Measurements from ENCODE around the gene KRT14. TPM values are rescaled to one million over a fixed set of nuclear protein-coding genes. Genes with fewer than 3 reads are reported as not detected.
A peak's percentile ranks its signal among the peaks of the same experiment; 100 is the strongest.
"Not testable (repeated sequence)": the region's sequence is repeated elsewhere in the genome, so short reads cannot be mapped to it uniquely, and the experiment has no call there.

KRT14 gene
- total RNA-seq, 1 donor from 2014 or later = not detected

- no peaks in the 10 kb centered on the region for H3K9me3 ChIP-seq (ENCODE audit: low read depth)
- H3K4me1 ChIP-seq = no peaks in the 10 kb centered on the region
- H3K9ac ChIP-seq = no peak overlapping the region
- Mint-ChIP-seq H3K27me3 (ENCODE audit: insufficient read depth, low read depth) (peaks cover 10% of the 10 kb centered on the region), H3K4me1 (peaks cover 2% of the 10 kb centered on the region), H3K4me3 (no peak overlapping the region), H3K27ac (no peak overlapping the region), H3K9me3 (no peaks in the 10 kb centered on the region), H3K36me3 (no peaks in the 10 kb centered on the region)
- no peak for TF ChIP-seq EZH2phosphoT487 (IDR thresholded peaks at IDR 0.05)
- TF ChIP-seq CTCF (IDR thresholded peaks at IDR 0.05) = no peak
- TF ChIP-seq EZH2 (IDR thresholded peaks at IDR 0.05) = no peak
- H4K20me1 ChIP-seq (ENCODE audit: low read depth) = no peaks in the 10 kb centered on the region
- no peak for DNase-seq (ENCODE audit: low spot score)
- no peaks in the 10 kb centered on the region for H3K27me3 ChIP-seq
- no peak overlapping the region for H2AFZ ChIP-seq (replicated peaks)
- H3K27ac ChIP-seq = no peak overlapping the region
- H3K4me2 ChIP-seq = no peak overlapping the region
- no peaks in the 10 kb centered on the region for H3F3A ChIP-seq (ENCODE audit: low read depth)
- H3K4me3 ChIP-seq = no peak overlapping the region
- H3K79me2 ChIP-seq (ENCODE audit: low read depth) = no peaks in the 10 kb centered on the region
- no peaks in the 10 kb centered on the region for H3K36me3 ChIP-seq
These were observed 2.6 kb upstream of the KRT14 start for GRCh38 chr17:41589301-41589700.

GRCh38 chr17:41588126-41588810 is 1.6 kb upstream of the KRT14 start:
- Mint-ChIP-seq H3K27ac (no peak overlapping the region), H3K36me3 (no peaks in the 10 kb centered on the region), H3K9me3 (no peaks in the 10 kb centered on the region), H3K4me3 (no peak overlapping the region), H3K4me1 (peaks cover 2% of the 10 kb centered on the region), H3K27me3 (ENCODE audit: insufficient read depth, low read depth) (peaks cover 4% of the 10 kb centered on the region)
- H3K36me3 ChIP-seq = no peaks in the 10 kb centered on the region
- TF ChIP-seq EZH2 (IDR thresholded peaks at IDR 0.05) (no peak), EZH2phosphoT487 (IDR thresholded peaks at IDR 0.05) (no peak), CTCF (IDR thresholded peaks at IDR 0.05) (no peak)
- no peaks in the 10 kb centered on the region for H4K20me1 ChIP-seq (ENCODE audit: low read depth)
- no peak overlapping the region for H3K27ac ChIP-seq
- H3K4me1 ChIP-seq = no peaks in the 10 kb centered on the region
- no peak overlapping the region for H2AFZ ChIP-seq (replicated peaks)
- no peak for DNase-seq (ENCODE audit: low spot score)
- H3F3A ChIP-seq (ENCODE audit: low read depth) = no peaks in the 10 kb centered on the region
- H3K4me3 ChIP-seq = no peak overlapping the region
- H3K9ac ChIP-seq = no peak overlapping the region
- no peaks in the 10 kb centered on the region for H3K27me3 ChIP-seq
- H3K4me2 ChIP-seq = no peak overlapping the region
- no peaks in the 10 kb centered on the region for H3K79me2 ChIP-seq (ENCODE audit: low read depth)
- no peaks in the 10 kb centered on the region for H3K9me3 ChIP-seq (ENCODE audit: low read depth)

GRCh38 chr17:41585301-41586056 is 1.2 kb downstream of the KRT14 start:
- Histone ChIP-seq H2AFZ (replicated peaks) (no peak overlapping the region), H4K20me1 (ENCODE audit: low read depth) (no peaks in the 10 kb centered on the region), H3K4me2 (no peak overlapping the region), H3K4me1 (no peaks in the 10 kb centered on the region), H3K36me3 (no peaks in the 10 kb centered on the region), H3K27ac (no peak overlapping the region), H3K9me3 (ENCODE audit: low read depth) (no peaks in the 10 kb centered on the region), H3K27me3 (no peaks in the 10 kb centered on the region), H3F3A (ENCODE audit: low read depth) (no peaks in the 10 kb centered on the region), H3K4me3 (no peak overlapping the region), H3K9ac (no peak overlapping the region), H3K79me2 (ENCODE audit: low read depth) (no peaks in the 10 kb centered on the region)
- no peak for TF ChIP-seq EZH2 (IDR thresholded peaks at IDR 0.05)
- TF ChIP-seq CTCF (IDR thresholded peaks at IDR 0.05) = no peak
- TF ChIP-seq EZH2phosphoT487 (IDR thresholded peaks at IDR 0.05) = no peak
- H3K4me1 Mint-ChIP-seq = no peaks in the 10 kb centered on the region
- no peaks in the 10 kb centered on the region for H3K9me3 Mint-ChIP-seq
- peak; percentile 8 for DNase-seq (ENCODE audit: low spot score)
- H3K27ac Mint-ChIP-seq = no peak overlapping the region
- no peaks in the 10 kb centered on the region for H3K36me3 Mint-ChIP-seq
- H3K27me3 Mint-ChIP-seq (ENCODE audit: insufficient read depth, low read depth) = peaks cover 7% of the 10 kb centered on the region
- H3K4me3 Mint-ChIP-seq = no peak overlapping the region

- H3K4me3 ChIP-seq; H3K36me3 ChIP-seq; DNase-seq (ENCODE audit: low spot score); H3K9ac ChIP-seq; H3K36me3 Mint-ChIP-seq; H3K9me3 ChIP-seq (ENCODE audit: low read depth); H3F3A ChIP-seq (ENCODE audit: low read depth); H4K20me1 ChIP-seq (ENCODE audit: low read depth); H3K27ac ChIP-seq; H3K27me3 Mint-ChIP-seq (ENCODE audit: insufficient read depth, low read depth); H3K9me3 Mint-ChIP-seq; H3K4me1 Mint-ChIP-seq; H3K4me2 ChIP-seq; H3K4me1 ChIP-seq; H2AFZ ChIP-seq (replicated peaks); H3K27me3 ChIP-seq; H3K4me3 Mint-ChIP-seq; H3K27ac Mint-ChIP-seq; H3K79me2 ChIP-seq (ENCODE audit: low read depth): not testable (repeated sequence)
These were observed 2.3 kb downstream of the KRT14 start for GRCh38 chr17:41584331-41584927.

Measured in neural progenitor cell (in vitro differentiated cells).